ENCODE results near the gene FOXL3. TPM values are rescaled to one million over a fixed set of nuclear protein-coding genes. Genes with fewer than 3 reads are reported as not detected.

Gene FOXL3
- total RNA-seq, 1 experiment from 2014 or later = not detected

DNA sequence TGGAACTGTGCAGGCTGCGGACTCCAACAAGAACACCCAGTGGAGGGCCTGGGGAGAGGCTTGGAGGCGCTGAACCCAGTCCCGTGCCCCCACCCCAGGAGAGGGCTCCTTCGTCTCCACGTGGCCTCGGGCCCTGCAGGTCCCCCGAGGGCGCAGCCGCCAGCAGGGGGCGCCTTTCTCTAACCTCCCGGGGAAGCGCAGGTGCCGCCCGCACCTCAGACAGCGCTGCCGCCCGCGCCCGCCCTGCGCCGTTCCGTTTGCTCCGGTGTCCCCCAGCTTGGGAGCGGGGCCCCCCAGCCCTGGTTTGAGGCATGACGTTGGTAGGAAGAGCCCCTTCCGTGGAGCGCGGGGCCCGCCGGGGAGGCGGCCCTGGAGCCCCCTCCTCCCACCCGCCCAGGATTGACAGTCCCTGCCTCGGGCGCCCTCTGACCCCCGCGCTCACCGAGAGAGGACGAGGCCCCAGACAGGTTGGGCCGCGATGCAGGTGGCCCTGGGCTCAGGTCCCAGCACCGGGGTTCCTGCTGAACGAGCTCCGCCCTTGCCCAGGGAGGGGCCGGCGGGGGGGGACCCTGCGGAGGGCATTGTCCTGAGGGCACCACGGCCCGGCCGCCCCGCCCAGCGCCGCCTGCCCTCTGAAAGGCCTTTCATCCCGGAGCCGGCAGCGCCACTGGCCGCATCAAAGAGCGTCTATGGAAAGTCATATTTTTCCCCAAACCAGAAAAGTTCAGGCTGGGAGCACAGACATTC, 42.8 kb downstream of the FOXL3 start:
- H3K23me2 ChIP-seq (ENCODE audit: insufficient read length, low read depth, low read length, poor library complexity, severe bottlenecking) = peaks cover 7% of the 10 kb centered on the region
- Mint-ChIP-seq H3K4me1 (peaks cover 0 to 15% of the 10 kb centered on the region in 2 experiments; a peak in 2 of 4 replicates), H3K27me3 (ENCODE audit: low read depth) (peaks cover 41% of the 10 kb centered on the region), H3K27ac (no peak overlapping the region), H3K9me3 (peaks cover 16 to 17% of the 10 kb centered on the region in 2 experiments; a peak in 4 of 5 replicates), H3K36me3 (ENCODE audit: insufficient read depth in 1 of 3, low read depth in 3 of 3) (peaks cover 0 to 5% (median 2%) of the 10 kb centered on the region in 3 experiments; a peak in 4 of 7 replicates), H3K4me3 (no peak overlapping the region)
- no peak overlapping the region for H4K8ac ChIP-seq (replicated peaks; ENCODE audit: insufficient read length, low read depth, low read length)
- no peak overlapping the region for H3K18ac ChIP-seq (ENCODE audit: insufficient read length, low read depth, low read length)
- H4K91ac ChIP-seq (ENCODE audit: insufficient read length, low read depth, low read length) = no peak overlapping the region
- no peak overlapping the region for H3K4ac ChIP-seq (ENCODE audit: low read depth, low read length)
- no peaks in the 10 kb centered on the region for H3K4me1 ChIP-seq (ENCODE audit: insufficient read depth, low read length)
- H3K14ac ChIP-seq (ENCODE audit: insufficient read depth, low read length) = no peak overlapping the region
- no CpG with 5 or more reads among the region's 57 CpGs for WGBS (ENCODE audit: extremely low coverage, insufficient read length, low lambda C conversion rate)
- H3T11ph ChIP-seq (ENCODE audit: low read length) = no peak overlapping the region
- H4K5ac ChIP-seq (ENCODE audit: insufficient read length, low read depth, low read length) = no peak overlapping the region
- no peak overlapping the region for H2BK15ac ChIP-seq (ENCODE audit: low read depth, low read length)
- no peaks in the 10 kb centered on the region for H3K79me2 ChIP-seq (ENCODE audit: insufficient read depth, low read length)
- H3K9ac ChIP-seq (ENCODE audit: extremely low read depth, insufficient read length, low read length) = no peak overlapping the region
- no peak overlapping the region for H3K4me2 ChIP-seq (ENCODE audit: insufficient read depth, insufficient read length, low read length)
- no peak overlapping the region for H2AFZ ChIP-seq (ENCODE audit: low read length)
- no peaks in the 10 kb centered on the region for H3K27me3 ChIP-seq (ENCODE audit: insufficient read depth, low read length)
- H3K23ac ChIP-seq (ENCODE audit: insufficient read length, low read depth, low read length) = no peak overlapping the region
- H2AK5ac ChIP-seq (ENCODE audit: insufficient read length, low read length) = no peak overlapping the region
- H3K9me3 ChIP-seq (ENCODE audit: control insufficient read depth, low read depth, low read length) = no peaks in the 10 kb centered on the region
- no peak overlapping the region for H2BK12ac ChIP-seq (ENCODE audit: insufficient read length, low read depth, low read length)
- H3K56ac ChIP-seq (ENCODE audit: insufficient read length, low read depth, low read length) = no peak overlapping the region
- TF ChIP-seq CTCF (conservative IDR thresholded peaks at IDR 0.05) = peak; percentile 98
- peaks cover 3% of the 10 kb centered on the region for H4K20me1 ChIP-seq (ENCODE audit: control insufficient read depth, insufficient read depth, insufficient read length)
- H2BK120ac ChIP-seq (ENCODE audit: low read depth, low read length, poor library complexity, severe bottlenecking) = no peak overlapping the region
- DNase-seq = peak; percentile 85
- no peak overlapping the region for H2BK5ac ChIP-seq (ENCODE audit: insufficient read length, low read length)
- H3K79me1 ChIP-seq (ENCODE audit: insufficient read depth, low read depth, low read length, poor library complexity, severe bottlenecking) = no peaks in the 10 kb centered on the region
- H2BK20ac ChIP-seq (ENCODE audit: low read depth, low read length, poor library complexity, severe bottlenecking) = no peak overlapping the region
- H3K27ac ChIP-seq (ENCODE audit: insufficient read length, low read depth, low read length) = no peak overlapping the region
